Measurements from ENCODE around the gene CELA3A.
A peak's percentile ranks its signal among the peaks of the same experiment; 100 is the strongest.
"Not testable (repeated sequence)": the region's sequence is repeated elsewhere in the genome, so short reads cannot be mapped to it uniquely, and the experiment has no call there.

CELA3A gene

GRCh38 chr1:22030473-22030872, 29.0 kb downstream of the CELA3A start:
- no peak overlapping the region for H3K27ac ChIP-seq (ENCODE audit: insufficient read depth in 1 of 2, low read depth in 1 of 2, low read length in 2 of 2, poor library complexity in 1 of 2, severe bottlenecking in 2 of 2)
- H3K4me3 ChIP-seq (ENCODE audit: control insufficient read depth in 1 of 7, extremely low read depth in 1 of 7, insufficient read depth in 4 of 7, low read depth in 2 of 7, low read length in 6 of 7), result no peak overlapping the region
- no peaks in the 10 kb centered on the region for H3K9me3 ChIP-seq (ENCODE audit: control extremely low read depth in 1 of 5, control insufficient read depth in 4 of 5, insufficient read depth in 2 of 5, low read depth in 1 of 5, low read length in 4 of 5)
- POLR2A ChIA-PET, result interaction anchor here (0.6 to 1.0 kb wide), 2 partner anchors 22 to 33 kb away, joined by 3 to 5 read pairs; partner anchors contain the start of gene CDC42
- WGBS (ENCODE audit: insufficient coverage), result 92% methylated on average over 3 of the region's 3 CpGs
- H3K27me3 ChIP-seq (replicated peaks in 2 of 5; ENCODE audit: control insufficient read depth in 4 of 5, insufficient read depth in 5 of 5, low read length in 4 of 5), result no peaks in the 10 kb centered on the region
- H3K4me1 ChIP-seq (ENCODE audit: control extremely low read depth in 1 of 4, control insufficient read depth in 4 of 4, insufficient read depth in 4 of 4, low read length in 3 of 4), result peaks cover 2 to 41% (median 23%) of the 10 kb centered on the region in 4 experiments
- H3K36me3 ChIP-seq (ENCODE audit: control insufficient read depth in 4 of 4, insufficient read depth in 4 of 4, low read length in 3 of 4), result no peaks in the 10 kb centered on the region
- DNase-seq, result no peak
- CTCF ChIA-PET, result interaction anchor here (0.6 to 1.8 kb wide), 6 partner anchors 10 to 36 kb away, joined by 3 to 7 read pairs (median 4); partner anchors contain the start of gene CDC42

- Histone ChIP-seq H3K36me3 (ENCODE audit: control insufficient read depth in 4 of 4, insufficient read depth in 4 of 4, low read length in 3 of 4) (no peaks in the 10 kb centered on the region), H3K4me1 (ENCODE audit: control extremely low read depth in 1 of 4, control insufficient read depth in 4 of 4, insufficient read depth in 4 of 4, low read length in 3 of 4) (peaks cover 2 to 32% (median 18%) of the 10 kb centered on the region in 4 experiments), H3K27me3 (replicated peaks in 2 of 5; ENCODE audit: control insufficient read depth in 4 of 5, insufficient read depth in 5 of 5, low read length in 4 of 5) (no peaks in the 10 kb centered on the region), H3K4me3 (ENCODE audit: control insufficient read depth in 1 of 7, extremely low read depth in 1 of 7, insufficient read depth in 4 of 7, low read depth in 2 of 7, low read length in 6 of 7) (peak overlapping the region in 5 of 7 experiments; percentile 1 to 57 (median 40)), H3K9me3 (ENCODE audit: control extremely low read depth in 1 of 5, control insufficient read depth in 4 of 5, insufficient read depth in 2 of 5, low read depth in 1 of 5, low read length in 4 of 5) (no peaks in the 10 kb centered on the region), H3K27ac (ENCODE audit: insufficient read depth in 1 of 2, low read depth in 1 of 2, low read length in 2 of 2, poor library complexity in 1 of 2, severe bottlenecking in 2 of 2) (peak overlapping the region in 1 of 2 experiments; percentile 40)
- WGBS (ENCODE audit: insufficient coverage), result 39% methylated on average over 7 of the region's 8 CpGs
- DNase-seq, result peak in 2 of 3 donors; percentile 53 to 61
- ChIA-PET CTCF (interaction anchor here (0.7 to 1.8 kb wide), 7 partner anchors 9 to 35 kb away, joined by 3 to 7 read pairs (median 4); no protein-coding TSS in a partner anchor), POLR2A (interaction anchor here (0.6 to 1.0 kb wide), 2 partner anchors 21 to 312 kb away, joined by 3 read pairs; partner anchors contain the start of gene CDC42)
These were observed 29.9 kb downstream of the CELA3A start for GRCh38 chr1:22031214-22031962.

GRCh38 chr1:22034834-22035233, 33.4 kb downstream of the CELA3A start:
- DNase-seq; H3K27me3 ChIP-seq (replicated peaks in 2 of 5; ENCODE audit: control insufficient read depth in 4 of 5, insufficient read depth in 5 of 5, low read length in 4 of 5); H3K9me3 ChIP-seq (ENCODE audit: control extremely low read depth in 1 of 5, control insufficient read depth in 4 of 5, insufficient read depth in 2 of 5, low read depth in 1 of 5, low read length in 4 of 5); POLR2A ChIA-PET; H3K4me3 ChIP-seq (ENCODE audit: control insufficient read depth in 1 of 7, extremely low read depth in 1 of 7, insufficient read depth in 4 of 7, low read depth in 2 of 7, low read length in 6 of 7); H3K27ac ChIP-seq (ENCODE audit: insufficient read depth in 1 of 2, low read depth in 1 of 2, low read length in 2 of 2, poor library complexity in 1 of 2, severe bottlenecking in 2 of 2); H3K36me3 ChIP-seq (ENCODE audit: control insufficient read depth in 4 of 4, insufficient read depth in 4 of 4, low read length in 3 of 4): not testable (repeated sequence)
- 100% methylated on average over 4 of the region's 5 CpGs for WGBS (ENCODE audit: insufficient coverage)
- CTCF ChIA-PET, result interaction anchor here (0.6 kb wide), 1 partner anchor 237 kb away, joined by 5 read pairs; no protein-coding TSS in a partner anchor
- peaks cover 13 to 46% (median 31%) of the 10 kb centered on the region in 4 experiments for H3K4me1 ChIP-seq (ENCODE audit: control extremely low read depth in 1 of 4, control insufficient read depth in 4 of 4, insufficient read depth in 4 of 4, low read length in 3 of 4)

GRCh38 chr1:22037520-22037919, 36.1 kb downstream of the CELA3A start:
- 95% methylated on average over 4 of the region's 7 CpGs for WGBS (ENCODE audit: insufficient coverage)
- no peak overlapping the region for H3K27ac ChIP-seq (ENCODE audit: insufficient read depth in 1 of 2, low read depth in 1 of 2, low read length in 2 of 2, poor library complexity in 1 of 2, severe bottlenecking in 2 of 2)
- DNase-seq, result no peak
- POLR2A ChIA-PET, result interaction anchor here (1.1 kb wide), 1 partner anchor 15 kb away, joined by 3 read pairs; the partner anchor contains the start of gene CDC42
- no peak overlapping the region for H3K4me3 ChIP-seq (ENCODE audit: control insufficient read depth in 1 of 7, extremely low read depth in 1 of 7, insufficient read depth in 4 of 7, low read depth in 2 of 7, low read length in 6 of 7)
- CTCF ChIA-PET, result interaction anchor here (1.0 to 4.0 kb wide), 5 partner anchors 9 to 20 kb away, joined by 3 to 20 read pairs (median 5); no protein-coding TSS in a partner anchor
- no peaks in the 10 kb centered on the region for H3K27me3 ChIP-seq (replicated peaks in 2 of 5; ENCODE audit: control insufficient read depth in 4 of 5, insufficient read depth in 5 of 5, low read length in 4 of 5)
- no peaks in the 10 kb centered on the region for H3K9me3 ChIP-seq (ENCODE audit: control extremely low read depth in 1 of 5, control insufficient read depth in 4 of 5, insufficient read depth in 2 of 5, low read depth in 1 of 5, low read length in 4 of 5)
- H3K36me3 ChIP-seq (ENCODE audit: control insufficient read depth in 4 of 4, insufficient read depth in 4 of 4, low read length in 3 of 4), result no peaks in the 10 kb centered on the region
- H3K4me1 ChIP-seq (ENCODE audit: control extremely low read depth in 1 of 4, control insufficient read depth in 4 of 4, insufficient read depth in 4 of 4, low read length in 3 of 4), result peaks cover 20 to 49% (median 33%) of the 10 kb centered on the region in 4 experiments

GRCh38 chr1:22038036-22038435, 36.6 kb downstream of the CELA3A start:
- Histone ChIP-seq H3K4me3 (ENCODE audit: control insufficient read depth in 1 of 7, extremely low read depth in 1 of 7, insufficient read depth in 4 of 7, low read depth in 2 of 7, low read length in 6 of 7) (no peak overlapping the region), H3K27ac (ENCODE audit: insufficient read depth in 1 of 2, low read depth in 1 of 2, low read length in 2 of 2, poor library complexity in 1 of 2, severe bottlenecking in 2 of 2) (no peak overlapping the region), H3K4me1 (ENCODE audit: control extremely low read depth in 1 of 4, control insufficient read depth in 4 of 4, insufficient read depth in 4 of 4, low read length in 3 of 4) (peaks cover 20 to 54% (median 37%) of the 10 kb centered on the region in 4 experiments), H3K27me3 (replicated peaks in 2 of 5; ENCODE audit: control insufficient read depth in 4 of 5, insufficient read depth in 5 of 5, low read length in 4 of 5) (no peaks in the 10 kb centered on the region), H3K36me3 (ENCODE audit: control insufficient read depth in 4 of 4, insufficient read depth in 4 of 4, low read length in 3 of 4) (no peaks in the 10 kb centered on the region), H3K9me3 (ENCODE audit: control extremely low read depth in 1 of 5, control insufficient read depth in 4 of 5, insufficient read depth in 2 of 5, low read depth in 1 of 5, low read length in 4 of 5) (no peaks in the 10 kb centered on the region)
- POLR2A ChIA-PET, result interaction anchor here (1.1 kb wide), 1 partner anchor 15 kb away, joined by 3 read pairs; no protein-coding TSS in a partner anchor
- no peak for DNase-seq
- CTCF ChIA-PET, result interaction anchor here (1.5 to 4.0 kb wide), 5 partner anchors 9 to 19 kb away, joined by 4 to 20 read pairs (median 10); no protein-coding TSS in a partner anchor
- WGBS (ENCODE audit: insufficient coverage), result 88% methylated on average over 2 of the region's 5 CpGs

- Histone ChIP-seq H3K9me3 (ENCODE audit: control extremely low read depth in 1 of 5, control insufficient read depth in 4 of 5, insufficient read depth in 2 of 5, low read depth in 1 of 5, low read length in 4 of 5) (no peaks in the 10 kb centered on the region), H3K27me3 (replicated peaks in 2 of 5; ENCODE audit: control insufficient read depth in 4 of 5, insufficient read depth in 5 of 5, low read length in 4 of 5) (no peaks in the 10 kb centered on the region), H3K36me3 (ENCODE audit: control insufficient read depth in 4 of 4, insufficient read depth in 4 of 4, low read length in 3 of 4) (no peaks in the 10 kb centered on the region), H3K4me1 (ENCODE audit: control extremely low read depth in 1 of 4, control insufficient read depth in 4 of 4, insufficient read depth in 4 of 4, low read length in 3 of 4) (peaks cover 20 to 59% (median 41%) of the 10 kb centered on the region in 4 experiments), H3K27ac (ENCODE audit: insufficient read depth in 1 of 2, low read depth in 1 of 2, low read length in 2 of 2, poor library complexity in 1 of 2, severe bottlenecking in 2 of 2) (peak overlapping the region; percentile 77 to 93), H3K4me3 (ENCODE audit: control insufficient read depth in 1 of 7, extremely low read depth in 1 of 7, insufficient read depth in 4 of 7, low read depth in 2 of 7, low read length in 6 of 7) (peak overlapping the region in 6 of 7 experiments; percentile 4 to 69 (median 47))
- WGBS (ENCODE audit: insufficient coverage), result 33% methylated on average over 3 of the region's 6 CpGs
- POLR2A ChIA-PET, result interaction anchor here (1.4 kb wide), 2 partner anchors 13 to 14 kb away, joined by 13 to 16 read pairs; partner anchors contain the start of gene CDC42
- peak; percentile 95 to 99 (median 98) for DNase-seq
- CTCF ChIA-PET, result interaction anchor here (1.0 to 4.0 kb wide), 6 partner anchors 9 to 33 kb away, joined by 3 to 20 read pairs (median 8); partner anchors contain the start of gene CDC42
These were observed 38.3 kb downstream of the CELA3A start for GRCh38 chr1:22039594-22040285.

Data from common myeloid progenitor, CD34-positive (primary cell).